ENCODE data around the gene IDH3A. TPM values are rescaled to one million over a fixed set of nuclear protein-coding genes. Genes with fewer than 3 reads are reported as not detected.

Gene IDH3A
- total RNA-seq, 1 donor from 2014 or later, result 71.6 TPM

GRCh38 chr15:78212008-78212407 is 62.8 kb downstream of the IDH3A start:
- TF ChIP-seq CTCF (IDR thresholded peaks at IDR 0.05), result no peak
- DNase-seq (no peak), ATAC-seq (no peak)
- no peaks in the 10 kb centered on the region for H3K9me3 ChIP-seq
- no peak overlapping the region for H3K4me3 ChIP-seq
- H3K4me1 ChIP-seq, result no peaks in the 10 kb centered on the region
- intact Hi-C loops (cut with DNase I), result no loop called here
- no peaks in the 10 kb centered on the region for H3K27me3 ChIP-seq
- no peaks in the 10 kb centered on the region for H3K36me3 ChIP-seq
- no peak overlapping the region for H3K27ac ChIP-seq

- Histone ChIP-seq H3K27ac (no peak overlapping the region), H3K36me3 (no peaks in the 10 kb centered on the region), H3K4me3 (no peak overlapping the region), H3K4me1 (no peaks in the 10 kb centered on the region), H3K9me3 (no peaks in the 10 kb centered on the region), H3K27me3 (no peaks in the 10 kb centered on the region)
- intact Hi-C loops (cut with DNase I), result no loop called here
- no peak for TF ChIP-seq CTCF (IDR thresholded peaks at IDR 0.05)
- no peak for DNase-seq
- no peak for ATAC-seq
These were observed 63.6 kb downstream of the IDH3A start for GRCh38 chr15:78212546-78213424.

GRCh38 chr15:78213425-78213750 is 64.2 kb downstream of the IDH3A start:
- no peaks in the 10 kb centered on the region for H3K9me3 ChIP-seq
- DNase-seq, result no peak
- intact Hi-C loops (cut with DNase I), result no loop called here
- H3K27me3 ChIP-seq, result no peaks in the 10 kb centered on the region
- TF ChIP-seq CTCF (IDR thresholded peaks at IDR 0.05), result no peak
- no peaks in the 10 kb centered on the region for H3K4me1 ChIP-seq
- no peak overlapping the region for H3K27ac ChIP-seq
- H3K36me3 ChIP-seq, result no peaks in the 10 kb centered on the region
- no peak overlapping the region for H3K4me3 ChIP-seq
- no peak for ATAC-seq

- intact Hi-C loops (cut with DNase I), result no loop called here
These were observed 64.8 kb downstream of the IDH3A start for GRCh38 chr15:78213956-78214355.

GRCh38 chr15:78216276-78217104 is 67.3 kb downstream of the IDH3A start:
- DNase-seq, result no peak
- H3K4me1 ChIP-seq, result no peaks in the 10 kb centered on the region
- no peaks in the 10 kb centered on the region for H3K9me3 ChIP-seq
- peak; percentile 80 for ATAC-seq
- no peak overlapping the region for H3K27ac ChIP-seq
- H3K27me3 ChIP-seq, result no peaks in the 10 kb centered on the region
- no peaks in the 10 kb centered on the region for H3K36me3 ChIP-seq
- intact Hi-C loops (cut with DNase I), result no loop called here
- no peak for TF ChIP-seq CTCF (IDR thresholded peaks at IDR 0.05)
- H3K4me3 ChIP-seq, result no peak overlapping the region

More at GRCh38 chr15:78213956-78214355, 64.8 kb downstream of the IDH3A start:
- no peak for TF ChIP-seq CTCF (IDR thresholded peaks at IDR 0.05)
- Histone ChIP-seq H3K9me3 (no peaks in the 10 kb centered on the region), H3K4me3 (no peak overlapping the region), H3K36me3 (no peaks in the 10 kb centered on the region), H3K27me3 (no peaks in the 10 kb centered on the region), H3K27ac (no peak overlapping the region), H3K4me1 (no peaks in the 10 kb centered on the region)
- no peak for ATAC-seq
- no peak for DNase-seq
